Neural crest cell (in vitro differentiated cells): ENCODE results near the gene ARHGEF7. TPM values are rescaled to one million over a fixed set of nuclear protein-coding genes. Genes with fewer than 3 reads are reported as not detected.

Experiments used
- DNase-seq: peaks from one replicate; pipeline ENCODE4 v3.0.0; 2021; ENCODE audit warnings: low read depth, mixed read lengths, low spot score
- H3K27ac Mint-ChIP-seq: one replicate; pipeline ENCODE4 v1.8.0; 2021; ENCODE audit warnings: mild to moderate bottlenecking, mixed read lengths; ENCODE audit not compliant: unreplicated experiment
- H3K27me3 Mint-ChIP-seq: 2 replicates; pipeline ENCODE4 v1.8.0; 2021; ENCODE audit warnings: low read depth, mild to moderate bottlenecking, mixed read lengths
- H3K36me3 Mint-ChIP-seq: 2 replicates; pipeline ENCODE4 v1.8.0; 2021; ENCODE audit warnings: low read depth, mild to moderate bottlenecking, mixed read lengths
- H3K4me1 Mint-ChIP-seq: 2 replicates; pipeline ENCODE4 v1.8.0; 2021; ENCODE audit warnings: mixed read lengths
- H3K4me3 Mint-ChIP-seq: one replicate; pipeline ENCODE4 v1.8.0; 2021; ENCODE audit warnings: mild to moderate bottlenecking, mixed read lengths
- H3K9me3 Mint-ChIP-seq: 2 replicates; pipeline ENCODE4 v1.8.0; 2021; ENCODE audit warnings: mixed read lengths
- total RNA-seq: library from RNA; stranded (reverse); gene quantifications from 2 replicates; pipeline ENCODE4 v1.2.1, GENCODE V29; 2021
- TF ChIP-seq, protein P1 (sequence below): fragments of 200-600 bp; sonication (generic); conservative IDR thresholded peaks from 2 replicates; pipeline ENCODE4 v1.5.0; 2021; ENCODE audit warnings: antibody characterized with exemption, mild to moderate bottlenecking

ARHGEF7 gene
- total RNA-seq, 1 donor from 2014 or later: 77.3 TPM

- no peaks in the 10 kb centered on the region for H3K9me3 Mint-ChIP-seq
- H3K4me1 Mint-ChIP-seq: peaks cover 3% of the 10 kb centered on the region
- TF ChIP-seq, protein P1, sequence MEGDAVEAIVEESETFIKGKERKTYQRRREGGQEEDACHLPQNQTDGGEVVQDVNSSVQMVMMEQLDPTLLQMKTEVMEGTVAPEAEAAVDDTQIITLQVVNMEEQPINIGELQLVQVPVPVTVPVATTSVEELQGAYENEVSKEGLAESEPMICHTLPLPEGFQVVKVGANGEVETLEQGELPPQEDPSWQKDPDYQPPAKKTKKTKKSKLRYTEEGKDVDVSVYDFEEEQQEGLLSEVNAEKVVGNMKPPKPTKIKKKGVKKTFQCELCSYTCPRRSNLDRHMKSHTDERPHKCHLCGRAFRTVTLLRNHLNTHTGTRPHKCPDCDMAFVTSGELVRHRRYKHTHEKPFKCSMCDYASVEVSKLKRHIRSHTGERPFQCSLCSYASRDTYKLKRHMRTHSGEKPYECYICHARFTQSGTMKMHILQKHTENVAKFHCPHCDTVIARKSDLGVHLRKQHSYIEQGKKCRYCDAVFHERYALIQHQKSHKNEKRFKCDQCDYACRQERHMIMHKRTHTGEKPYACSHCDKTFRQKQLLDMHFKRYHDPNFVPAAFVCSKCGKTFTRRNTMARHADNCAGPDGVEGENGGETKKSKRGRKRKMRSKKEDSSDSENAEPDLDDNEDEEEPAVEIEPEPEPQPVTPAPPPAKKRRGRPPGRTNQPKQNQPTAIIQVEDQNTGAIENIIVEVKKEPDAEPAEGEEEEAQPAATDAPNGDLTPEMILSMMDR: no peak
- DNase-seq: no peak
- H3K27me3 Mint-ChIP-seq: no peaks in the 10 kb centered on the region
- peaks cover 6% of the 10 kb centered on the region for H3K36me3 Mint-ChIP-seq
- H3K27ac Mint-ChIP-seq: no peak overlapping the region
- no peak overlapping the region for H3K4me3 Mint-ChIP-seq
Measured at GRCh38 chr13:111225810-111226546, 110.9 kb downstream of the ARHGEF7 start.

DNA sequence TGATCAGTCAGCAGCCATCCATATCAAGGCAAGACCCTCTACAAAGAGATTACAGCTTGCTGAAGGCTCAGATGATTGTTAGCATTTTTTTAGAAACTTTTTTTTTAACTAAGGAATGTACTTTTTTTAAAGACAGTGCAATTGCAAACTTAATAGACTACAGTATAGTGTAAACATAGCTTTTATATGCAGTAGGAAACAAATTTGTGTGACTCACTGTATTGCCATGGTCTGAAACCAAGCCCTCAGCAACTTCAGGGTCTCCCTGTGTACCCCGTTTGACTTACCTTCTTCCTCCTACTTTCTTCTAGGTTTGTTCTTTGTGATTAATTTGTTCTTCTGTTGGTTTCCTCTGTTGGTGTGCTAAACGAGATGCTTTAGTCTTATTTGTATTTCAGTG, 112.3 kb downstream of the ARHGEF7 start:
- TF ChIP-seq, protein P1: no peak
- DNase-seq: no peak
- Mint-ChIP-seq H3K4me3 (no peak overlapping the region), H3K27ac (no peak overlapping the region), H3K9me3 (no peaks in the 10 kb centered on the region), H3K36me3 (peaks cover 9% of the 10 kb centered on the region), H3K4me1 (peaks cover 3% of the 10 kb centered on the region), H3K27me3 (no peaks in the 10 kb centered on the region)

- no peak overlapping the region for H3K4me3 Mint-ChIP-seq
- peak overlapping the region; percentile 60 for H3K27ac Mint-ChIP-seq
- H3K4me1 Mint-ChIP-seq: peaks cover 1% of the 10 kb centered on the region
- no peaks in the 10 kb centered on the region for H3K27me3 Mint-ChIP-seq
- TF ChIP-seq, protein P1: no peak
- no peaks in the 10 kb centered on the region for H3K9me3 Mint-ChIP-seq
- DNase-seq: no peak
- H3K36me3 Mint-ChIP-seq: peaks cover 13% of the 10 kb centered on the region
Measured at GRCh38 chr13:111228262-111229144, 113.4 kb downstream of the ARHGEF7 start.

GRCh38 chr13:111230385-111230930, 115.3 kb downstream of the ARHGEF7 start:
- H3K4me1 Mint-ChIP-seq: peaks cover 5% of the 10 kb centered on the region
- no peak for DNase-seq
- TF ChIP-seq, protein P1: no peak
- H3K36me3 Mint-ChIP-seq: peaks cover 17% of the 10 kb centered on the region
- no peak overlapping the region for H3K27ac Mint-ChIP-seq
- no peaks in the 10 kb centered on the region for H3K27me3 Mint-ChIP-seq
- H3K4me3 Mint-ChIP-seq: no peak overlapping the region
- H3K9me3 Mint-ChIP-seq: no peaks in the 10 kb centered on the region

DNA sequence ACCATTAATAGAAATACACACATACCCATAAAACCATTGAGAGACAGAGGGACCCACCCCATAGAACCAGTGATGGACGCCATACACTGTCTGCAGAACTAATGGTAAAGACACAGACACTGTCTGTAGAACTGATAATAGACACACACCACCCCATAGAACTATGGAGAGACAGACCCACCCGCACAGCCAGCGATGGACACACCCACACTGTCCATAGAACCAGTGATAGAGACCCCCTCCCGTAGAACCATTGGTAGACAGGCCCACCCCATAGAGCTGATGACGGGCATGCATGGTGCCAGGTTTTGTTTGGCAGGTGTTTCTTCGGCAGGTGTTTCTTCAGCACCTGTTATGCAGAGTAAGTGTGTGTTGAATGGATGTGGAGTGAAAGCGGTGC, 117.1 kb downstream of the ARHGEF7 start:
- Mint-ChIP-seq H3K4me3 (no peak overlapping the region), H3K36me3 (peaks cover 17% of the 10 kb centered on the region), H3K4me1 (peaks cover 5% of the 10 kb centered on the region), H3K27me3 (no peaks in the 10 kb centered on the region), H3K9me3 (no peaks in the 10 kb centered on the region), H3K27ac (no peak overlapping the region)
- DNase-seq: no peak
- TF ChIP-seq, protein P1: no peak
